PC-3 (cell line): ENCODE measurements around the gene TTC19. TPM values are rescaled to one million over a fixed set of nuclear protein-coding genes. Genes with fewer than 3 reads are reported as not detected.

Experiments
- ATAC-seq: fragments of 200-7000 bp; cut with Tn5 transposase; 2 replicates; pipeline ENCODE4 v1.9.1; 2020; ENCODE audit warnings: mild to moderate bottlenecking, moderate library complexity
- BruUV-seq: library from RNA; stranded (reverse); fragments of 400-500 nt; replicated peaks from 2 replicates; lab custom pipeline; 2021; lab: Mats Ljungman, UMichigan
- CTCF ChIA-PET: fragments of 300-600 bp; sonication (Branson Sonifier 250); formaldehyde crosslinking; loops from one replicate; lab custom pipeline; 2022; ENCODE audit warnings: antibody characterized with exemption; lab: Charles Lee
- POLR2A ChIA-PET: fragments of 300-600 bp; sonication (Branson Sonifier 250); formaldehyde crosslinking; loops from one replicate; lab custom pipeline; 2022; ENCODE audit warnings: antibody characterized with exemption; ENCODE audit not compliant: unreplicated experiment; lab: Charles Lee
- DNase-seq: peaks from one replicate; pipeline ENCODE4 v3.0.0-alpha.2; 2015
- H2AFZ ChIP-seq: fragments of 300-600 bp; sonication (generic); 2 replicates; pipeline ENCODE4 v1.6.0; 2016; ENCODE audit warnings: antibody characterized with exemption, low read length
- H3F3A ChIP-seq: fragments of 300-600 bp; sonication (generic); one replicate; pipeline ENCODE4 v1.6.0; 2017; ENCODE audit warnings: antibody characterized with exemption, low read length, control low read depth, mild to moderate bottlenecking; ENCODE audit not compliant: unreplicated experiment
- H3K27ac ChIP-seq: fragments of 300-600 bp; sonication (generic); 2 replicates; pipeline ENCODE4 v1.5.1; 2016; ENCODE audit warnings: mild to moderate bottlenecking, low read length
- H3K27me3 ChIP-seq: fragments of 300-600 bp; sonication (generic); 2 replicates; pipeline ENCODE4 v1.6.1; 2016; ENCODE audit warnings: low read length, mixed read lengths
- H3K36me3 ChIP-seq: fragments of 300-600 bp; sonication (generic); 2 replicates; pipeline ENCODE4 v1.6.1; 2016; ENCODE audit warnings: low read depth, mixed run types, low read length, mixed read lengths
- H3K4me1 ChIP-seq: fragments of 300-600 bp; sonication (generic); 2 replicates; pipeline ENCODE4 v1.5.1; 2016; ENCODE audit warnings: low read length; ENCODE audit not compliant: insufficient read depth
- H3K4me2 ChIP-seq: fragments of 300-600 bp; sonication (generic); 2 replicates; pipeline ENCODE4 v1.6.0; 2016; ENCODE audit warnings: low read length
- H3K4me3 ChIP-seq: fragments of 300-600 bp; sonication (generic); 2 replicates; pipeline ENCODE4 v1.5.1; 2016; ENCODE audit warnings: mild to moderate bottlenecking, low read length, mixed read lengths
- H3K79me2 ChIP-seq: fragments of 300-600 bp; sonication (generic); 2 replicates; pipeline ENCODE4 v1.6.1; 2017; ENCODE audit warnings: low read length, mixed read lengths
- H3K9ac ChIP-seq: fragments of 300-600 bp; sonication (generic); 2 replicates; pipeline ENCODE4 v1.6.0; 2016; ENCODE audit warnings: mild to moderate bottlenecking, low read length
- H3K9me2 ChIP-seq: fragments of 300-600 bp; sonication (generic); replicated peaks from 2 replicates; pipeline ENCODE4 v1.6.1; 2016; ENCODE audit warnings: mixed run types, low read length, mixed read lengths
- H3K9me3 ChIP-seq: fragments of 300-600 bp; sonication (generic); 2 replicates; pipeline ENCODE4 v1.6.1; 2016; ENCODE audit warnings: low read length, mixed read lengths
- H4K20me1 ChIP-seq: fragments of 300-600 bp; sonication (generic); 2 replicates; pipeline ENCODE4 v1.6.1; 2016; ENCODE audit warnings: low read length, mixed read lengths
- CTCF ChIP-seq: fragments of 300-600 bp; sonication (generic); conservative IDR thresholded peaks from 2 replicates; pipeline ENCODE4 v1.5.1; 2017; ENCODE audit warnings: antibody characterized with exemption, low read depth, mild to moderate bottlenecking, low read length
- EZH2 ChIP-seq: fragments of 300-600 bp; sonication (generic); IDR thresholded peaks from one replicate; pipeline ENCODE4 v1.6.1; 2017; ENCODE audit warnings: antibody characterized with exemption, mild to moderate bottlenecking, low read length; ENCODE audit not compliant: unreplicated experiment
- EZH2phosphoT487 ChIP-seq: fragments of 300-600 bp; sonication (generic); IDR thresholded peaks from 2 replicates; pipeline ENCODE4 v1.6.1; 2018; ENCODE audit warnings: mild to moderate bottlenecking, antibody characterized with exemption, low read length, borderline replicate concordance
- intact Hi-C: fragments of 100-400 bp; cut with micrococcal nuclease; formaldehyde crosslinking; loops from 2 replicates; pipeline ENCODE4 v1.9.0; 2023
- total RNA-seq: library from RNA; depleted of rRNA; stranded (reverse); fragments of >200 nt; gene quantifications from 2 replicates; pipeline ENCODE4 v1.2.3, GENCODE V29; 2014

The TTC19 gene
- total RNA-seq, 1 experiment from 2014 or later = 187 TPM

- ChIA-PET CTCF (no interaction called here), POLR2A (interaction anchor here (0.6 kb wide), 2 partner anchors 59 to 1248 kb away, joined by 4 read pairs; no protein-coding TSS in a partner anchor)
- DNase-seq = peak; percentile 68
- TF ChIP-seq EZH2phosphoT487 (no peak), CTCF (no peak), EZH2 (no peak)
- Histone ChIP-seq H3K9me3 (no peaks in the 10 kb centered on the region), H3K4me3 (peak overlapping the region; percentile 94), H3K27ac (no peak overlapping the region), H3K4me2 (peak overlapping the region; percentile 89), H3F3A (no peaks in the 10 kb centered on the region), H3K4me1 (peaks cover 38% of the 10 kb centered on the region), H3K9ac (peak overlapping the region; percentile 92), H2AFZ (no peak overlapping the region), H3K27me3 (no peaks in the 10 kb centered on the region), H4K20me1 (peaks cover 53% of the 10 kb centered on the region), H3K9me2 (no peaks in the 10 kb centered on the region), H3K36me3 (peaks cover 55% of the 10 kb centered on the region), H3K79me2 (peaks cover 87% of the 10 kb centered on the region)
- no TSS peak for BruUV-seq
- intact Hi-C loops = no loop called here
- no peak for ATAC-seq
Measured at GRCh38 chr17:16001226-16001897, 1.7 kb downstream of the TTC19 start.

- Histone ChIP-seq H3K4me1 (peaks cover 31% of the 10 kb centered on the region), H3K27ac (no peak overlapping the region), H3K9me2 (no peaks in the 10 kb centered on the region), H3K79me2 (peaks cover 85% of the 10 kb centered on the region), H3K36me3 (peaks cover 70% of the 10 kb centered on the region), H4K20me1 (peaks cover 64% of the 10 kb centered on the region), H3K9ac (no peak overlapping the region), H3F3A (no peaks in the 10 kb centered on the region), H3K4me2 (peak overlapping the region; percentile 89), H3K4me3 (0 out of 2 replicates have a peak overlapping the region, but pooled peaks have one; percentile 2), H2AFZ (no peak overlapping the region), H3K27me3 (no peaks in the 10 kb centered on the region), H3K9me3 (no peaks in the 10 kb centered on the region)
- intact Hi-C loops = no loop called here
- ChIA-PET CTCF (no interaction called here), POLR2A (no interaction called here)
- no peak for TF ChIP-seq CTCF
- TF ChIP-seq EZH2 = no peak
- no peak for TF ChIP-seq EZH2phosphoT487
- DNase-seq = peak; percentile 30
- no peak for ATAC-seq
- no TSS peak for BruUV-seq
Measured at GRCh38 chr17:16002708-16003260, 3.2 kb downstream of the TTC19 start.

DNA sequence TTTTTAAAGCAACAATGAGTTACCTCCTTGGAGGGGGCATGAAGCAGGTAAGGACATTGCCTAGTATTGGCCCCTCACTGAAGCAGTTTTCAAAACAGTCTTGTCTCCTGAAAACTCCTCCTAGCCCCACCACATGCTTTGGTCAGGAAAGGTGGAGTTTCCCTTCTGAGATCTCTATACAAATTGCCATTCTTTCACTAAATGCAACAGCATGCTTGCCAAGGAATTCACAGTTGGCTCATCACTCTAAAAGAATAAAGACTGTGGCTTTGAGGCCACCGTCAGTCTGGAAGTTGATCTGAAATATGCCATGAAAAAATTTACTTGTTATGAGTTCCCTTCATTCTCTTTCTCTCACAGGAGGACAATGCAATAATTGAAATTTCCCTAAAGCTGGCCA, 4.2 kb downstream of the TTC19 start:
- no peaks in the 10 kb centered on the region for H3F3A ChIP-seq
- TF ChIP-seq CTCF (no peak), EZH2phosphoT487 (no peak), EZH2 (no peak)
- H2AFZ ChIP-seq = no peak overlapping the region
- H3K79me2 ChIP-seq = peaks cover 89% of the 10 kb centered on the region
- no peak overlapping the region for H3K4me2 ChIP-seq
- no peaks in the 10 kb centered on the region for H3K9me3 ChIP-seq
- peaks cover 74% of the 10 kb centered on the region for H4K20me1 ChIP-seq
- DNase-seq = no peak
- intact Hi-C loops = no loop called here
- peaks cover 80% of the 10 kb centered on the region for H3K36me3 ChIP-seq
- no peak for ATAC-seq
- no peak overlapping the region for H3K9ac ChIP-seq
- no peak overlapping the region for H3K27ac ChIP-seq
- ChIA-PET CTCF (no interaction called here), POLR2A (no interaction called here)
- H3K9me2 ChIP-seq = no peaks in the 10 kb centered on the region
- no peak overlapping the region for H3K4me3 ChIP-seq
- peaks cover 24% of the 10 kb centered on the region for H3K4me1 ChIP-seq
- BruUV-seq = no TSS peak
- no peaks in the 10 kb centered on the region for H3K27me3 ChIP-seq
